ENCODE data around the gene DOCK2.

DOCK2 gene

DNA sequence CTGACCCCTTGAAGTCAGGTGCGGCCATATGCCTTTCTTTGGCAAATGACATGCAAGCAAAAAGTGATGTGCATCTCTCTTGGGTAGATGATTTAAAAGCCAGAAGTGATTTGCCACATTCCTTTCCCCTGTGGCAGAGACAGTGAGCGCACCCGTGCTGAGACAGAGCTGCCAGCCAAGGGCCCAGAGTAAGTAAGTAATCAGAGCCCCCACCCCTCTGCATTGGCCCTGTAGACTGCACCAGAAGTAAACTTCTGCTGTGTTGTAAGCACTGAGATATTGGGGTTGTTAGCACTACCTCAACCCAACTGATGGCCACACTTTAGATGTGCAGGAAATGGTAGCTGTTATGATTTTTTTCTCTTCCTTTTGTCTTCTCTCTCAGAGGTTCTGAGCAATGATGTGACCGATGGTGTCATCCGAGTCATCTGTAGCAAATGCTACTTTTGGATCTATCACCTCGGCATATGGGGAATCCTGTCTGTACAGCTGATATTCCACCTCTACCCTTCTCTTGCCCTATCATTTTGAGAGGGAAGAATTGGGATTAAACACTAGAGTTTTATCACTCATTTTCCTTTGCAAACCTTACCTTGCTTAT lies 58.0 kb downstream of the DOCK2 start:
- no peak for DNase-seq

DNA sequence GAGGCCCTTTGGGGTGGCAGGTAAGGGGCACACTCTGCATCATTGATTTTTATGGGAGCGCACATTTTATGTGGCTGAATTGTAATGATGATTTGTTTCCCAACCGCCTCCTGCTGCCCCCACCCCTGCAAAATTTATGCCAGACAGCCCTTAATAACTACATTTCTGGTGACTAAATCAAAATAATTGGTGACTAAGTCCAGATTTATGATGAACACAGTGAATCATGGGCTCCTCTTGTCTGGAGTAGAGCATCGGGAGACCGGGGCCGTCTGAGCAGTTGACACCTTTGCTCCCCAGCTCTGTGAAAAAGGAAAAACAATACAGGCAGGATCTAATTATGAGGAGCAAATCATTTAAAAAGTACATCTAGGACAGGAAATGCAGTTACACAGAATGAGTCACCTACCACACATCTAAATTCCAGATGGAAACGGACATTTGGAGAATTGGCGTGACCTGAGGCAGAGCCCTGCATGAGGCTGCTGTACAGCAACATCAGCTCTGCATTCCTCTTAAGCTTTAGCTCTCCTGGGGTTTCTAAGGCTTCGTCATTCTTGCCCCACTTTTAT lies 58.9 kb downstream of the DOCK2 start:
- DNase-seq, result no peak

DNA sequence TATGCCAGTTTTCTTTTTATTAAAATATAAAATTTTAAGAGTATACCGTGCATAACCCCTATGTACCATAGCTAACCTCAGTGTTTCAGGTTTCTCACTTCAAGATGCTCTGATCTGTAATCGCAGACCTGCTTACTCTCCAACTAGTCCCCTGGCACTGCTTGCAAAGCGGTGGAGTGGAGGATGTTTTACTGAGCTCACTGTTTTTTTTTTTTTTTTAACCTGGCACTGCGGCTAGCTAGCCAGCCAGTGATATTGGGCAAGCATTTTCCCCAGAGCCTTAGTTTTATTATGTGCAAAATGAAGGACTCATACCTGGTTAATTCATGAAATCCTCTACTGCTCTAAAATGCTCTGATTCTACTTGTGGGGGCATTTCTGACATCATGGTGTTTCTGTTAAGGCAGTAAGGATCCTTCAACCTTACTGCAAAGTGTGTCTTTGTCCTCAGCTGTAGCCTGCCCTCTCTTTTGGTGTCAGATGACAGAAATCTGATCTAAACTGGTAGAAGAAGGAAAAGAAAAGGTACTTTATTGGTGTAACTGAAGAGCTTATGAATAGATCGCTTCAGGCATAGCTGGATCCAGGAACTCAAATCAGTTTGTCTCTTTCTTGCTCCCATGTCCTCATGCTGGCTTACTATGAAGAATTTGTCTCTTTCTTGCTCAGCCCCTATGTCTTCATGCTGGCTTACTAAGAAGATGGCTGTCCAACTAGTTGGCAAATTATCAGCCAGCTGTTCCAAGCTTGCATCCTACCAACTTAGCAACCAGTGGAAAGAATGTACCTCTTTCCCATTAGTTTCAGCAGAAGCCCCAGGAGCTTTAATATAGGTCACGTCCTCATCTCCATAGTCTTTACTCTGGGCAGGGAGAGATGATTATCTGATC lies 59.8 kb downstream of the DOCK2 start:
- no peak for DNase-seq

DNA sequence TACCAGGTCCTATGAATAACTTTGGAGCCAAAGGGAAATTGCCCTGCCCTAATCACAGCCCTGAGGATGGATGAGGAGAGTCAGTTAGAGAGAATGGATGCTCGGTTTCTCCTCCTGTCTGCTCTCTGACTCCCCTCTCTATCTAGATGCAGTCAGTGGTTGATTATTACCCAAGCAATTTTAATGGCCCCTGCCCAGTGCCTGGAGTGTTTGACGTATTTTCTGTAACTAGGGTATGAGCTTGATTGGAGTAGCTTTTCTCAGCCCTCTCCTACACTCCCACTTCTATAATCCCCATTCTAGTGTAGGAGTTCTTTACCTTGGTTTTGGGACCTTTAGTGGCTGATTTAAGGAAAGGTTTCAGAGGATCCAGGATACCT lies 60.4 kb downstream of the DOCK2 start:
- no peak for DNase-seq

DNA sequence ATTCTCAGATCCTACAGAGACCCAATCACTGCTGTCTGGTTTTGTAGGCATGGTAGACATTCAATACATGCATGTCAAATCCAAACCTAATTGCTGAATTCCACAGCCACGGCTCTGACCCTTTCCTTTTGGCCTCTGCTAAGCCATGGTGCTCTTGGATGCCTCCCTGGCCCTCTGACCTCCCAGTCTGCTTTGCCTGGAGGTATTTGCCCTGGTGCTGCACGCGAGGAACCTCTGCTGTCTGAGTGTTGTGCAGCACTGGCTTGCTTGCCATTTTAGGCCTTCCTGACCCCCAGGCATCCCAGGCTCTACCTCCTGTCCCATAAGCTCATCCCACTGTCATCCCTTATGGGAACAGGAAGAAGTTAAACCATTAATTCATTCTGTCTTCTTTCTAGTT lies 60.9 kb downstream of the DOCK2 start:
- no peak for DNase-seq

DNA sequence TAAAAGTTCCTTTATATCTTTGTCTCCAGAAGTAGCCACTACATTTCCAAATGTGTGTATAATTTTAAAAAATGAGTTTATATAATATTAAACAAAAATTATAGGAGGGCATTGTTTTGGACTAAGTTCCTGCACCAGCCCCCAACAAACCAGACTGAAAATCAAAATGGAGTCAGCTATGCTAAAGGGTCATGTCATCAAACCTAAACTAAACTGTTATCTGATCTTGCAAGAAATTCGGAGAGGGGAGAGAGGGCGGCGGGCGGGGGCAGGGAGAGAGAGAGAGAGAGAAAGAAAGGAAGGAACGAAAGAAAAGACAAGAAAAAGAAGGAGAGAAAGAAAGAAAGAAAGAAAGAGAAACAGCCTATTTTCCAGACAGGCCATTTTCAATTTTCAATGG lies 63.5 kb downstream of the DOCK2 start:
- no peak for DNase-seq

DNA sequence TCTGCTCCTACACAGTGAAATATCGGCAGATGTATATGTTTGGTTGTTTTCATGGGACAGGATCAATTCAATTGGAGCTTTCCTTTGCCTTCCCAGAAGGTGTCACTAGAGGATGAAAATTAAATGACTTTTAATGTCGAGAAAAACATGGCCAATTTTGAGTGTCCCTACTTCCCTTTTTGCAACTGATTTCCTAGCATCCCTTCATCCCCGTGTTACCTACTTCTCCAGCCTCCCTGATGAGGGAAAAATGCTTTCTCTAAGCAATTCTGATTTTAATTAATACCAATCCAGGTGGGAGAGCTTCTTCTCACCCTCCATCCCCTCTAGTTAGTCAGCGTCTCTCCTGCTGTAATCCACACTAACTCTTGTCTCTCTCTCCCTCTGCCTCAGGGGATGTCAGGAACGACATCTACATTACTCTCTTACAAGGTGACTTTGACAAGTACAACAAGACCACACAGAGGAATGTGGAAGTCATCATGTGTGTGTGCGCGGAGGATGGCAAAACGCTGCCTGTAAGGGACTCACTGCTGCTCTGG lies 64.9 kb downstream of the DOCK2 start:
- DNase-seq, result no peak

DNA sequence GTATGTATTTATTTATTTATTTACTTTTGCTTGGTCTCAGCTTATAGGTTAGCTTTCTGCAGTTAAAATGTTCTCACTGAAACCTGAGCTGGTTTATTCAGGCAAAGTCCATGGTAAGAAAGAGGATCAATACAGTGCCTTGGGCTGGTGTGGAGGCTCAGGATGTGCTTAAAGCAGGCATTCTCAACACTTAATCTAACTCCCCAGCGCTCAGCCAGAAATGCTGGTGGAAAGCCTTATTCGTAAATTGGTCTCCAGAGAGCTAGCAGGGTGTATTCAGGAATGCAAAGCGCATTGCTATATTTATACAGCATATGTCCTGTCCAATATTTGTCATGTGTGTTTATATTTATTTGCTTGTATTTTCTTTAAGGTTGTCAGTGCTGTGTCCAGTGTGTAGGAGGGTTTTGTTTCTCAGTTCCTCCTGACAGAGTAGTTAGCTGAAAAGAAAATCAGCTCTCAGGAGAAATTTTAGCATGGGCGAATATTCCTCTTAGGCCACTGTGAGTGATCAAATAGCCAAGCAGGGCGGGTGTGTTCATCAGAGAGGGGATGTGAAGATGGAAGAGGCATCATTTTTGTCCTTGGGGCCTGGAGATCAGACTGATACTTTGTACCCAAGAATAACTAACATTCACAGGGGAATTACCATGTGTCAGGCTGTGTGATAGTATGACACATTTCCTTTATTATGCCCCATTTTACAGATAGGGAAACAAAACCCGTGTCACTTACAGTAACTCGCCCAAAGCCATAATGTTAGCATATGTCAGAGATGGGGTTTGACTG lies 65.8 kb downstream of the DOCK2 start:
- peak; percentile 43 for DNase-seq

DNA sequence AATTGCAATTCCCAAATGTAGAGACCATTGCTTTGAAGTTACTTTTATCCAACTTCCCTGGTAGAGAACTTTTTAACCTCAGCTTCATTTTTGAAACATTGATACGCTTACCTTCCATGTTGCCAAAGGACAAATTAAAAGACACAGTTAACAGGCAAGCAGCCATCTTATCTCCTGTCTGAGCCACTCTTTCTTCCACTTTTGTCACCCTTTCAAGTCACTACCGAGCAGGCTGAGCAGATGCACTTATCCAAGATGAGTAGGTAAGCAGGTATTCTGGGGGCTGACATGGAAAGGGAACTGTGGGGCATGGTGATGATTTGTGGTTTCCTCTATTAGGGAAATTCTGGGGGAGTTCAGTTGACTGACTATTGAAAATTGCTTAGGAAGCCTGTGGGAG lies 66.7 kb downstream of the DOCK2 start:
- DNase-seq, result no peak

DNA sequence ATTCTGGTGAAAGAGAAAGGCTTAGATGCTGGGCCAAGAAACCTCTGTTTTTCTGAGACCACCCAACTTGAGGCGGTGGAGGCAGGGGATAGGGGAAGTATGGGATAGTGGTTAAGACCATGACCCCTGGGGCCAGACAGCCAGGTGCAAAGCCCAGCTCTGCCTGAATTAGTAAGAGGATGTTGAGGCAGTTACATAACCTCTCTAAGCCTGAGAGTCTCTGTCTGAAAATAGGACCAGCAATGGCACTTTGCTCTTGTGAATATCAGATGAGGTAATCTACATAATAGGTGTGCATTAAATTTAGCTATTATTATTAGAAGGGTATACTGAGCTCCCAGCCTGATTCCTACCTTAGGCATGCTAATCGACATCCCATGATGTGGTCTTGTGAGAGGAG lies 68.2 kb downstream of the DOCK2 start:
- no peak for DNase-seq

DNA sequence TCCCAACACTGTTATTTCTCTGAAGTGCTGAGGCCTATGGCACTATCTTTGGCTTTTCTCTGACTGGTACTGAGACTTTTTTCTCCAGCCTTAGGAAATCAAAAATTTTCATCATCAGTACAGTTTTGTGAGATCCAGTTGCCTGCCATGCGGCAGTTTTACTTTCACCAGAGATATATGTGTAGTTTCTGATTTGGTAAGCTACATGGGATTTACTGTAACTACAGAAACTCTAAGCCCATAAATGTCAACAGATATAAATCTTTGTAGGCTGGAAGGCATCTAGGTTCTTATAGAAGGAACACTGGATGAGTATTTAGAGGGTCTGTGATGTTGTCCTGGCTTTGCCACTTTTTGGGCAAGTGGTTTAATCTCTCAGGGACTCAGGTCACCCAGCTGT lies 69.0 kb downstream of the DOCK2 start:
- no peak for DNase-seq

DNA sequence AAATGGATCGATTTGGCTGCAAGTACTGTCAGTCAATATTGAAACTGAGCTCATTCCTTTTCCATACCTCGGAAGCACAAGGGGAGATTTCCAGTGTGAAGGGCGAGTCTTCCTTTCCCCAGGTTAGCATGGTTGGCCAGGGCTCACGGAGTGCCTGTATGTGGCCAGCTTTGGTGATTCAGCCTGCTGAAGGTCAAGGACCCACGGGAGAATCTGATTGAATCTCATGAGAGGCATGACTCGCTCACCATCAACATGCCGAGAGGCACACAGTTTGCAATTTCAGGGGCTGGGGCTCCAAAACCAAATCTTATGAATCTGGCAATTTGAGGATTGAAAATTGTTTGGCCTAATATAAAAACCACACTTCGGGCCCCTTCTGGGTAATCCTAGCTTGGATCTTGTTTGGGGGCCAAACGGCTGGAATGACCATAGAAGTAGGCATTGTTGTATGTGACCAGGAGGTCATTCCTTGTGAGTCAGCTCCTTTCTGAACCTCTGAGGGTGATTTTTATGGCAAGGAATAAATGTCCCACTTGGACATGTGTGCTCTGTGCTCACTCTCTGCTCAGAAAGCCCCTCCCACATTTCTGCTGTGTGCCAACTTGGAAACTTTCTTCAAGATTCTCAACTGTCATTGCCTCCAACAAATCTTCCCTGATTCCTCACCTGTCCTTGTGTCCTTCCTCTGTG lies 69.8 kb downstream of the DOCK2 start:
- DNase-seq, result no peak

DNA sequence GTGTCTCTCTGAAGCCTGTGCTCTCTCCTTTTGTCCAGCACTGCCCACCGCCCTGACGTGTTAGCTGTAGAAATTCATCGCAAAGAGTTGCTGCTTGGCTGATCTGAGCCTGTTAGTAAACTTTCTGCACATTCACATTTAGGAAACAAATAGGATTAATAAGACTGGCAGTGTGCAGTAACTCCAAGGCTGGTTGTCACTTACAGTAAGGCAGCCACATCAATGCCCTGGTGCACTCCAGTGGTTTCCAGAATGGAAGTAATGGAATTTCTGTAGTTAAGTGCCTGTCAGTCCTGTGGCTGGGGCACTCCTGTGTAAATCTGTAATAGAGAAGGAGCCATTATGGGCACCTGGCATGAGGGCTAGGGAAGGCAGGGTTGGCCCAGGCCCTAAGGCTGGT lies 70.6 kb downstream of the DOCK2 start:
- DNase-seq, result no peak

DNA sequence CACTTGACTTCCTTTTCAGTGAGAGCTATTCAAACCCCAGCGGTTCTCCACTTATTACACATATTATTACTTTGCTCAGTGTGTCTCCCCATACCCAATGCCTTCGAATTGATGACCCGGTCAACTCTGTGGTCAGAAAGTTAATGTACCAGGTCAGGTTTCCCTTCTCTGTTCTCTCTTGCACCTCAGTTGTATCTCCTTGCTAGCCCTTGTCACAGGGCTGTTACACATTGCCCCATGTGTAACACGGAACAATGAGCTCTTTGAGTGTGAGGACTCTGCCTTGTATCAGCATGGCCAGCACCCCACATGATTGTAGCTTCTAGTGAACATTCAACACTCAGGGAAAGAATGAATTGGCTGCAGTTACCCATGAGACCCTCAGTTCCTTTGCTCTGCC lies 73.6 kb downstream of the DOCK2 start:
- no peak for DNase-seq

DNA sequence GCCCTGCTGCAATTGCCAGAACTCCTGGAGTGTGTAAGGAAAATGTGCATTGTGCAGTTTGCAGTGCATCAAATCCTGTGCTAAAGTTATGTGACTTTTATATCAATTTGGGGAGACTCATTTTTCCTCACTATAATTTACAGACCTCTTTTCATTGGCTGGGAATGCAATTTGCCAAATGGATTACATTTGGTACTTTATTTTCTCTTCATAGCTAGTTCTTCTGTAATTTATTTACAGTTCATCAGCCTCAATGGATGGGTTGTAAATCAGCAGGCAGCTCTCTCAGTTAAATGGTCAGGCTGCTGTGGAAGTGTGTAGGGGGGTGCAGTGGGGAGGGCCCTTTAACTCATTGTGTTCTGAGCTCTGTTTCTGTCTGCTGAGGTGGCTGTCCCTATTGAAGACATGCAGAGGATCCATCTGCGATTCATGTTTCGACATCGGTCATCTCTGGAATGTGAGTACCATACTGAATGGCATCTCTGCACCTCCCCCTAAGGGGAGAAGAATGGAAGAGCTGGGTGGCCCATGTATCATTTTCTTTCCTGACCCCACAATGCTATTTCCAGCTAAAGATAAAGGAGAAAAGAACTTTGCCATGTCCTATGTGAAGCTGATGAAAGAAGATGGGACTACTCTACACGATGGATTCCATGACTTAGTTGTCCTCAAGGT lies 74.6 kb downstream of the DOCK2 start:
- no peak for DNase-seq

DNA sequence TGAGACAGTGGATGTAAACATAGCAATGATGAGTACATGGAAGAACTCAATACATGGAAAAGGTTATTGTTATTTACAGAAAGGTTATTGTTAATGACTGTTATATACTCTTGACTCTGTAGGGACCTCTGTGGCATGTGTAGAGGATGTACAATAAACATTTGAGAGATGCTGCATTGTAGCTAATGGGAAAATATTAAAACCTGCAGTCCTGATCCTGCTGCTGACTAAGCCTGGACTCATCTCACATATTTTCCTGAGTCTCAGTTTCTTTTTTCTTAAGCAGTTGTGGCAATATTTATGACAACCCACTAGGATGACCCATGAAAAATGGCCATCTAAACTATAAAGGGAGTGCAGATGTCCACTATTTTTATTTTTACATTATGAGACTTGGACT lies 75.4 kb downstream of the DOCK2 start:
- DNase-seq, result no peak

DNA sequence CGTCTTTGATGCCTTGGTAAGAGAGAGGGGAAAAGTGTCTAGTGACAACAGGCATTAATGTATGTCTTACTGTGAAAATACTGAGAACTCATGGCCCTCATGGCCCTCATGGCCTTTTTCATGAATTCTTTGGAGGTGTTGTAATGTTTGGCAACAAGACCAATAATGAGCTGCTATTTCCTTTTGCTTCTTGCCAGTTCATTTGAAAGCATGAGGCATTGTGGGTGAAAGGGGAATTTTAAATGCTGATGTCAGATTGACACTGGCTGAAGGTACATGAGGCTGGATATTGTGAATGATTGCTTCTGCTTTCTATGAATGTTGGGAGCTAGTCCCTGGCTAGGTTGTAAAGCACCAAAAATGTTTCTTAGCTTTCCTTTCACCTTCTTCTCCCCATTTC lies 79.2 kb downstream of the DOCK2 start:
- DNase-seq, result no peak

DNA sequence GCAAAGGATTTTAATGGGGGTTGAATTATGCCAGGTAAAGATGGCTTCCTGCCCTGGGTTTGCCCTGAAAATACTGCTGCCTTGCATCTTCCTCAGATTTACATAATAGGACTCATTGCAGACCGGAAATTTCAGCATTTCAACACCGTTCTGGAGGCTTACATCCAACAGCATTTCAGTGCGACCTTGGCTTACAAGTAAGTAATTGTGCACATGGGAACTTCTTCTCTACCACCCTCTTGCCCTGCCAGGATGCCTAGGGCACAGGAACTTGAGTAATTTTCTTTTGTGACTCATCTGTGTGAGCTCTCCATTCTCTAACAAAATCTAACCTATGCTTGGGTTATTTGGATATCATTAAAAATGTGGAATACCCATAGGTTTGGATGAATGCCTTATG lies 80.2 kb downstream of the DOCK2 start:
- no peak for DNase-seq

DNA sequence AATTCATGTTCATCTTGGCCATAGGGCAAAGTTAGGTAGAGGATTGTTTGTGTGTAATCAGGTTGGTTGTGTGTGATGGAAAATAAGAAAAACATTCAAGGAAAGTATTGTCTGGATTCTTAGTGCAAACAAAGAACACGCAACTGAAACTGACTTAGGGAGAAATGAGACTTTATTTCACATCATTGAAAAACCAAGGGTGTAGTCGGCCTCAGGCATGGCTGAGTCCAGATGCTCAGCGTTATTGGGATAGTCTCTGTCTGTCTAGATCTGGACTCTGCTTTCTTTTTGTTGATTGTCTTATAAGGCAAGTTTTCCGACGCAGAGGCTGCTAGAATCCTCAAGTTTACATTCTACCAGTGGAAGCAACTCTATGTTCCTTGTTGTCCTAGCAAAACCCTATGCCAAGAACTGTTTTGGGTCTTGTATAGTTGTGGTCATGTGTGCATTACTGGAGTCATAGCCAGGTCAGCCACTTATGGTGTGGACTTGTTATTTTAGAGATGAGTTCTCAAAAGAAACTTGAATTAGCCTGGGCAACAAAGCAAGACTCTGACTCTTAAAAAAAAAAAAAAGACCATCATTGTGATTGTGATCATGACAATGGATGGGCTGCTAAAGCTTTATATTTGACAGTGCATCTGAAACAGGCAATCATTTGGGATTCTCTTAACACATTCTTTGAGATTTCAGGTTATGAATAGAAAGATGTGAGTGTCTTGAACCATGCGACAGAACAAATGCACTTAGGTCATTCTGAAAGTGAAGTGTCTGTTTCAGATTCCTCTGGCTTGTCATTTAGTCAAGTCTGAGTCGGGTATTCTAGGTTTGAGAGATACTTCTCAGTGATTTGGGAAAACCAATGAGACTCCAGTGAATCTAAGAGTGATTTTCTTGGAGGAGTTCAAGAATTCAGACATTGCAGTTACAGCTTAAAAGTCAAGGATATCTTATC lies 82.6 kb downstream of the DOCK2 start:
- DNase-seq, result no peak

DNA sequence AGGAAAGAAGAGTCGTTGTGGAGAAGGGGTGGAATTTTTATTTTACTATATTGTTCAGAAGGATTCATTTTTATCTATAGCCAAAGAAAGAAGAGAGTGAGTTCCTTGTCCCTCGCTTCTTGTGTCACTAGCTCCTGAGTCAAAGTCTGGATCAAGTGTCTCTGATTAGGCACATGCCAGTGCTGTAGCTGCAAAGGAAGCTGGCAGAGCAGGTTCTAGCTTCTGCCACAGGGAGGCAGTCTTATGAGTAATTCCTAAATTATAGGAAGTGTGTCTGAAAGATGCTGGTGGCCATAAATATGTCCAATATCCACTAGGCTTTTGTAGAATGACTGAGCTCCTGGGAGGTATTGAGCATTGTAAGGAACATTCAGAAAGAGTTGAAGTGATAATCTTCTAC lies 84.7 kb downstream of the DOCK2 start:
- no peak for DNase-seq
